Heart left ventricle (tissue), 13 donors: ENCODE results near the gene DOLPP1.
"Not testable (repeated sequence)": the region's sequence is repeated elsewhere in the genome, so short reads cannot be mapped to it uniquely, and the experiment has no call there.

ENCODE experiments used
- POLR2A ChIP-seq, 2 donors: fragments of 450-650 bp; IDR thresholded peaks; one replicate each; pipeline ENCODE4 v1.6.1; 2017; ENCODE audit warnings: antibody characterized with exemption in 2 of 2, mild to moderate bottlenecking in 2 of 2, moderate library complexity in 2 of 2
- TF ChIP-seq, protein P1 (sequence below), 12 donors: fragments of 200-600 bp; sonication (generic) in 4 of 12; IDR thresholded peaks; one replicate each; pipeline versions ENCODE4 v1.5.0 to v1.8.0; 2018 to 2022; ENCODE audit warnings: antibody characterized with exemption in 12 of 12, mild to moderate bottlenecking in 5 of 12
- donor health status: ischemic (EF 13 %, LVEDD 7.1; RV severe dilation, severe dysfunction).
- donor health status: DM: no; HTN: yes; CAD: no.
- donor health status: DM: no; HTN: no; CAD: no.
- donor health status: ischemic (EF 25% LVEDD 6.9; RV normal size, moderate dysfunction).
- donor health status: ischemic (EF 25% LVEDD 5.7; RV mildly dilated, moderate dysfunction).
- donor health status: ischemic (EF 35%, LVEDD 5.7; RV mildly dilated, moderate dysfunction).
- donor health status: nonischemic (EF 11% LVEDD 7.7; RV severe dilation, severe dysfunction).
- donor health status: DM: yes; HTN: yes; CAD: no.
- donor health status: PGD.
- donor health status: ischemic (EF 29% LVEDD 5.4; RV normal size, mild dysfunction).
- donor health status: nonischemic (EF 23%, LVEDD 6.1; RV moderate dilation, normal function).

DNA sequence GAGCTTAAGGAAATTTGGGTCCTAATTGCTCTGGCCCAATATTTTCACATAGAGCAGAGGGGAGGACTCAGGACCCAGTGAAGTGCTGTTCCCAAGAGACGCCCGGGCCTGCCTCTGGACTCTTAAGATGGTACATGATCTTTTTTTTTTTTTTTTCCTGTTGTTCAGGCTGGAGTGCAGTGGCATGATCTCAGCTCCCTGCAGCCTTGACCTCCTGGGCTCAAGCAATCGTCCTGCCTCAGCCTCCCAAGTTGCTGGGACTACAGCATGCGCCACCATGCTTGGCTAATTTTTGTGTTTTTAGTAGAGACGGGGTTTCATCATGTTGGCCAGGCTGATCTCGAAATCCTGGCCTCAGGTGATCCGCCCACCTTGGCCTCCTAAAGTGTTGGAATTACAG, 49.4 kb downstream of the DOLPP1 start:
- TF ChIP-seq POLR2A (IDR thresholded peaks at IDR 0.05), result not testable (repeated sequence)
- TF ChIP-seq, protein P1, sequence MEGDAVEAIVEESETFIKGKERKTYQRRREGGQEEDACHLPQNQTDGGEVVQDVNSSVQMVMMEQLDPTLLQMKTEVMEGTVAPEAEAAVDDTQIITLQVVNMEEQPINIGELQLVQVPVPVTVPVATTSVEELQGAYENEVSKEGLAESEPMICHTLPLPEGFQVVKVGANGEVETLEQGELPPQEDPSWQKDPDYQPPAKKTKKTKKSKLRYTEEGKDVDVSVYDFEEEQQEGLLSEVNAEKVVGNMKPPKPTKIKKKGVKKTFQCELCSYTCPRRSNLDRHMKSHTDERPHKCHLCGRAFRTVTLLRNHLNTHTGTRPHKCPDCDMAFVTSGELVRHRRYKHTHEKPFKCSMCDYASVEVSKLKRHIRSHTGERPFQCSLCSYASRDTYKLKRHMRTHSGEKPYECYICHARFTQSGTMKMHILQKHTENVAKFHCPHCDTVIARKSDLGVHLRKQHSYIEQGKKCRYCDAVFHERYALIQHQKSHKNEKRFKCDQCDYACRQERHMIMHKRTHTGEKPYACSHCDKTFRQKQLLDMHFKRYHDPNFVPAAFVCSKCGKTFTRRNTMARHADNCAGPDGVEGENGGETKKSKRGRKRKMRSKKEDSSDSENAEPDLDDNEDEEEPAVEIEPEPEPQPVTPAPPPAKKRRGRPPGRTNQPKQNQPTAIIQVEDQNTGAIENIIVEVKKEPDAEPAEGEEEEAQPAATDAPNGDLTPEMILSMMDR (IDR thresholded peaks at IDR 0.05), result not testable (repeated sequence)
